ENCODE results near the gene PCMTD2.

The PCMTD2 gene

DNA sequence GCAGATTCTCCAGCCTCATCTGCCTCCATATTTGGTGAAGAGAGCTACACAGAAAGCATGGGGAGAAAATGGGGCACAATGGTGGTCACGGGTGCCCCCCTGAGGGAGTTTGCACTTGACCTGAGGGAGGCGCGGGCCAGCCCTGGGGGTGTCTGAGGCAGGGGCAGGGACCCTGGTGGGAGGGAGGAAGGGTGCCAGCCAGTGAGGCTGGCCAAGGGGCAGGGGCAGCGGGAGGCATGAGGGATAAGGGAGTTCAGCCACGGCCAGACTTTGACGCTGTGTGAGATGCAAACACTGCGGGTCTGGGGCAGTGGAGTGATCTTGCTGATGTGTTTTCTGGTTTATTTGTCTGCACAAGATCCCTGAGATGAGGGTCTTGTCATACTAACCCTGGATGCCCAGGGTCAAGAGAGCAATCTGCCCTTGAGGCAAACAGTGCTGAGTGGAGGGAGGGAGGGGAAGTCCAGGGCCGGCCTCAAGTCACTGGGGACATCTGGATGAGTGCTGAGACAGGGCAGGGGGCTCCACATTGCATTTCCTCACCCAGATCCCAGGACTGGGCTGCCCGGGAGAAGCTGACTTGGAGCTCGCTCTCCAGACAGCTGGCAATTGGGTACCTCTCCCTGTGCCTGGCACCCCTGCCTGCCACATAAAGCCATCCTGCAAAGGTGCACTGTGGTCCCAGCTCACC, 8.8 kb upstream of the PCMTD2 start:
- no peaks in the 10 kb centered on the region for H3K4me1 ChIP-seq (ENCODE audit: control insufficient read depth in 2 of 2, insufficient read depth in 2 of 2, low read length in 2 of 2)
- no peak overlapping the region for H3K4me3 ChIP-seq (ENCODE audit: low read length in 2 of 2)
- H3K27ac ChIP-seq (ENCODE audit: low read depth in 2 of 2, low read length in 2 of 2) = no peak overlapping the region
- peaks cover 0 to 2% of the 10 kb centered on the region in 2 donors for H3K27me3 ChIP-seq (ENCODE audit: control insufficient read depth in 2 of 2, insufficient read depth in 2 of 2, low read length in 2 of 2)
- H3K9me3 ChIP-seq (ENCODE audit: control insufficient read depth in 2 of 2, low read length in 2 of 2) = no peaks in the 10 kb centered on the region
- H3K9ac ChIP-seq (ENCODE audit: low read depth in 1 of 2, low read length in 2 of 2) = no peak overlapping the region
- H3K36me3 ChIP-seq (ENCODE audit: control insufficient read depth in 2 of 2, insufficient read depth in 2 of 2, low read length in 2 of 2) = no peaks in the 10 kb centered on the region

- Histone ChIP-seq H3K27me3 (ENCODE audit: control insufficient read depth in 2 of 2, insufficient read depth in 2 of 2, low read length in 2 of 2) (peaks cover 0 to 2% of the 10 kb centered on the region in 2 donors), H3K4me3 (ENCODE audit: low read length in 2 of 2) (no peak overlapping the region), H3K9me3 (ENCODE audit: control insufficient read depth in 2 of 2, low read length in 2 of 2) (no peaks in the 10 kb centered on the region), H3K27ac (ENCODE audit: low read depth in 2 of 2, low read length in 2 of 2) (no peak overlapping the region), H3K36me3 (ENCODE audit: control insufficient read depth in 2 of 2, insufficient read depth in 2 of 2, low read length in 2 of 2) (no peaks in the 10 kb centered on the region), H3K4me1 (ENCODE audit: control insufficient read depth in 2 of 2, insufficient read depth in 2 of 2, low read length in 2 of 2) (no peaks in the 10 kb centered on the region), H3K9ac (ENCODE audit: low read depth in 1 of 2, low read length in 2 of 2) (no peak overlapping the region)
These were observed 8.3 kb upstream of the PCMTD2 start for GRCh38 chr20:64247307-64247618.

DNA sequence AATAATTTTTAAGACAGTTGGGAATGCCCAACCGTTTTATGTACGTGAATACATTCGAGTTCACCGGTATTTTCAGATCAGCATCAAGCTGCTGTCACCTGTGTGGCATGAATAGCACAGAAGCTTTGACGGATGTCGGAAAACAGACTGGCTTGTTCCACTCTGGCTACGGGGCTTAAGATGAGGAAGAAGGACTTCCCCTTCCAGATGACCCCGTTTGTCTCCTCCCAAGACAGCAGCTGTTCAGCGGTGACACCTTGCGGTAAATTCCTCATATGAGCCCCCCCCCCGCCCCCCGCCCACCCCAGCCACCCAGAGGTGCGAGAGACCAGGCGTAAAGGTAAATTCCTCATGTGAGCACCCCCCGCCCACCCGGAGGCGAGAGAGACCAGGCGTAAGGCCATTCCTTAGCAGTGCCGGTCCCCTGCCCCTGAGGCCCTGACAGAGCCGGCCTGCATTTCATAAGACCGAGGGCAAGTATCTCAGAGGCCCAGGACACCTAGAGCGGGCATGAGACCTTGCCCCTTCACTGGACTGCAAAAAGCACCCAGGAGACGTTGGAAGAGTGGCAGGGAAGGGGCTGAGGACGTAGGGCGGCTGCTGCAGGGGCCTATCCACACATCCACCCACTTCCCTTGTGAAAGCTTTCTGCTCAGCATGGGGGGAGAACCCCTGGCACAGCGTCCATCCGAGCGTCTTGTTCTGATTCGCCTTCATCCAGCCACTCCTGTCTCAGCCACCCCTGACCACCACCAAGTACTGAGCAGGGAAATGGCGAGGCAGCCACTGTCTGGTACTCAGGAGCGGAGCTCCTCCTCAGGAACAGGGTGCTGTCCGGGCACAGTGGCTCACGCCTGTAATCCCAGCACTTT, 7.3 kb upstream of the PCMTD2 start:
- Histone ChIP-seq H3K27me3 (ENCODE audit: control insufficient read depth in 2 of 2, insufficient read depth in 2 of 2, low read length in 2 of 2) (peaks cover 0 to 2% of the 10 kb centered on the region in 2 donors), H3K4me1 (ENCODE audit: control insufficient read depth in 2 of 2, insufficient read depth in 2 of 2, low read length in 2 of 2) (no peaks in the 10 kb centered on the region), H3K9me3 (ENCODE audit: control insufficient read depth in 2 of 2, low read length in 2 of 2) (no peaks in the 10 kb centered on the region)

DNA sequence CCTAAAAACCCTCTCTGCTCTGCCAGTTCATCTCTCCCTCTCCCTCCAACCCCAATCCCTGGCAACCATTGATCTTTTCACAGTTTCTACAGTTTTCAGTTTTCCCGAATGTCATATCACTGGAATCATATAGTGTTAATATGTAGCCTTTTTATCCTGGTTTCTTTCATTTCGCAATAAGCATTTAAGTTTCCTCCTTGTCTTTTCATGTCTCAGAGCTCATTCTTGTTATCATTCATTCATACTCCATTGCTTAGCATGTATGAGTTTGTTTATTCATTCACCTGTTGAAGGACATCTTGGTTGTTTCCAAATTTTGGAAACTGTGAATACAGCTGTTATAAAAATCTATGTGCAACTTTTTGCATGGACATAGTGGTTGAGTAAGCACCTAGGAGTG, 5.5 kb upstream of the PCMTD2 start:
- Histone ChIP-seq H3K27me3 (ENCODE audit: control insufficient read depth in 2 of 2, insufficient read depth in 2 of 2, low read length in 2 of 2) (peaks cover 0 to 2% of the 10 kb centered on the region in 2 donors), H3K9me3 (ENCODE audit: control insufficient read depth in 2 of 2, low read length in 2 of 2) (no peaks in the 10 kb centered on the region), H3K36me3 (ENCODE audit: control insufficient read depth in 2 of 2, insufficient read depth in 2 of 2, low read length in 2 of 2) (no peaks in the 10 kb centered on the region), H3K4me3 (ENCODE audit: low read length in 2 of 2) (no peak overlapping the region), H3K4me1 (ENCODE audit: control insufficient read depth in 2 of 2, insufficient read depth in 2 of 2, low read length in 2 of 2) (peaks cover 1 to 2% of the 10 kb centered on the region in 2 donors), H3K9ac (ENCODE audit: low read depth in 1 of 2, low read length in 2 of 2) (no peak overlapping the region), H3K27ac (ENCODE audit: low read depth in 2 of 2, low read length in 2 of 2) (no peak overlapping the region)

More for the DNA sequence above, 7.3 kb upstream of the PCMTD2 start:
- no peak overlapping the region for H3K4me3 ChIP-seq (ENCODE audit: low read length in 2 of 2)
- H3K27ac ChIP-seq (ENCODE audit: low read depth in 2 of 2, low read length in 2 of 2) = no peak overlapping the region
- no peaks in the 10 kb centered on the region for H3K36me3 ChIP-seq (ENCODE audit: control insufficient read depth in 2 of 2, insufficient read depth in 2 of 2, low read length in 2 of 2)
- no peak overlapping the region for H3K9ac ChIP-seq (ENCODE audit: low read depth in 1 of 2, low read length in 2 of 2)

GRCh38 chr20:64253000-64253383, 2.6 kb upstream of the PCMTD2 start:
- Histone ChIP-seq H3K4me1 (ENCODE audit: control insufficient read depth in 2 of 2, insufficient read depth in 2 of 2, low read length in 2 of 2) (peaks cover 13 to 14% of the 10 kb centered on the region in 2 donors), H3K9ac (ENCODE audit: low read depth in 1 of 2, low read length in 2 of 2) (no peak overlapping the region), H3K36me3 (ENCODE audit: control insufficient read depth in 2 of 2, insufficient read depth in 2 of 2, low read length in 2 of 2) (no peaks in the 10 kb centered on the region), H3K4me3 (ENCODE audit: low read length in 2 of 2) (no peak overlapping the region), H3K27ac (ENCODE audit: low read depth in 2 of 2, low read length in 2 of 2) (no peak overlapping the region), H3K27me3 (ENCODE audit: control insufficient read depth in 2 of 2, insufficient read depth in 2 of 2, low read length in 2 of 2) (no peaks in the 10 kb centered on the region), H3K9me3 (ENCODE audit: control insufficient read depth in 2 of 2, low read length in 2 of 2) (no peaks in the 10 kb centered on the region)

DNA sequence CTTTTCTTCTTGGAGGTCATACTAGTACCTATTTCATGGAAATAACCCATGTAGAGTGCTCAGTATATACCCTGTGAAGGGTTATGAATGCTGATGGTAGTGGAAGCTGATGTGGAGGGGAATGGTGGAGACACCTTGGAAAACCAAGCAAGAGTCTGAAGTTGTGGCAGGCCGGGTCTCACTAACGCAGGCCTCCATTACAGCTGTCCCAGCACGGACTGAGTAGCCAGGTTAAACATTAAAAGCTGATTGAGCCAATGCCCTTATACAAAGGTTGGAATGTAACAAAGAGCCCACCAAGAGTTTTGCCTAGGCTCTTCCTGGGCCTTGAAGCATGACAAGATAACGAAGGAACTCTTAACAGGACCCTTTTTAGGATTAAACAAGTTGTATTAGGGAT, 2.1 kb upstream of the PCMTD2 start:
- Histone ChIP-seq H3K9me3 (ENCODE audit: control insufficient read depth in 2 of 2, low read length in 2 of 2) (no peaks in the 10 kb centered on the region), H3K9ac (ENCODE audit: low read depth in 1 of 2, low read length in 2 of 2) (no peak overlapping the region), H3K27me3 (ENCODE audit: control insufficient read depth in 2 of 2, insufficient read depth in 2 of 2, low read length in 2 of 2) (no peaks in the 10 kb centered on the region), H3K4me3 (ENCODE audit: low read length in 2 of 2) (no peak overlapping the region), H3K36me3 (ENCODE audit: control insufficient read depth in 2 of 2, insufficient read depth in 2 of 2, low read length in 2 of 2) (no peaks in the 10 kb centered on the region), H3K4me1 (ENCODE audit: control insufficient read depth in 2 of 2, insufficient read depth in 2 of 2, low read length in 2 of 2) (peaks cover 13 to 14% of the 10 kb centered on the region in 2 donors), H3K27ac (ENCODE audit: low read depth in 2 of 2, low read length in 2 of 2) (no peak overlapping the region)

DNA sequence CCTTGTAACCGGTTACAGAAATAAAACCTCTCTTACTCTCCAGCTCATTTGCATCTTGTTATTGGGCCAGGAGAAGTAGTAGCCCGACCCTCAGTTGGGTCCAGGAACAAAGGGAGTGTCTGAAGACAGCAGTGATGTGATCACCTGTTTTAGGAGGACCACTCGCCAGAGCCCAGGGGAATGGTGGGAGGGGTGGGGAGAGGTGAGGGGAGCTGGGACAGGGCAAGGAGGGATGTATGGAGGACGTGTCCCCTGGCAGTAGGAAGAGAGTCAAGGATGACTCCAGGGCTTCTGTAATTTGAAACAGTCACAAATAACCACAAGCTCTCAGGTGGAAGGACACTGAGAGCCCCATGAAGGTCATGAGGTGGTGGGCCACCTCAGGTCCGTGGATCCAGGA, 1.4 kb upstream of the PCMTD2 start:
- Histone ChIP-seq H3K36me3 (ENCODE audit: control insufficient read depth in 2 of 2, insufficient read depth in 2 of 2, low read length in 2 of 2) (no peaks in the 10 kb centered on the region), H3K4me3 (ENCODE audit: low read length in 2 of 2) (no peak overlapping the region), H3K9me3 (ENCODE audit: control insufficient read depth in 2 of 2, low read length in 2 of 2) (no peaks in the 10 kb centered on the region), H3K4me1 (ENCODE audit: control insufficient read depth in 2 of 2, insufficient read depth in 2 of 2, low read length in 2 of 2) (peaks cover 13 to 14% of the 10 kb centered on the region in 2 donors), H3K27me3 (ENCODE audit: control insufficient read depth in 2 of 2, insufficient read depth in 2 of 2, low read length in 2 of 2) (no peaks in the 10 kb centered on the region), H3K27ac (ENCODE audit: low read depth in 2 of 2, low read length in 2 of 2) (no peak overlapping the region), H3K9ac (ENCODE audit: low read depth in 1 of 2, low read length in 2 of 2) (no peak overlapping the region)

- no peaks in the 10 kb centered on the region for H3K36me3 ChIP-seq (ENCODE audit: control insufficient read depth in 2 of 2, insufficient read depth in 2 of 2, low read length in 2 of 2)
- peak overlapping the region; percentile 69 to 77 for H3K4me3 ChIP-seq (ENCODE audit: low read length in 2 of 2)
- peaks cover 13 to 14% of the 10 kb centered on the region in 2 donors for H3K4me1 ChIP-seq (ENCODE audit: control insufficient read depth in 2 of 2, insufficient read depth in 2 of 2, low read length in 2 of 2)
- H3K27me3 ChIP-seq (ENCODE audit: control insufficient read depth in 2 of 2, insufficient read depth in 2 of 2, low read length in 2 of 2) = no peaks in the 10 kb centered on the region
- peak overlapping the region; percentile 62 to 79 for H3K27ac ChIP-seq (ENCODE audit: low read depth in 2 of 2, low read length in 2 of 2)
- no peaks in the 10 kb centered on the region for H3K9me3 ChIP-seq (ENCODE audit: control insufficient read depth in 2 of 2, low read length in 2 of 2)
- H3K9ac ChIP-seq (ENCODE audit: low read depth in 1 of 2, low read length in 2 of 2) = peak overlapping the region; percentile 54 to 88
These were observed 782 bp upstream of the PCMTD2 start for GRCh38 chr20:64254571-64255360.

GRCh38 chr20:64256282-64256935, 861 bp downstream of the PCMTD2 start:
- H3K27ac ChIP-seq (ENCODE audit: low read depth in 2 of 2, low read length in 2 of 2) = no peak overlapping the region
- no peaks in the 10 kb centered on the region for H3K27me3 ChIP-seq (ENCODE audit: control insufficient read depth in 2 of 2, insufficient read depth in 2 of 2, low read length in 2 of 2)
- H3K9ac ChIP-seq (ENCODE audit: low read depth in 1 of 2, low read length in 2 of 2) = peak overlapping the region; percentile 62 to 68
- H3K4me3 ChIP-seq (ENCODE audit: low read length in 2 of 2) = peak overlapping the region; percentile 66 to 87
- peaks cover 13 to 17% of the 10 kb centered on the region in 2 donors for H3K4me1 ChIP-seq (ENCODE audit: control insufficient read depth in 2 of 2, insufficient read depth in 2 of 2, low read length in 2 of 2)
- no peaks in the 10 kb centered on the region for H3K36me3 ChIP-seq (ENCODE audit: control insufficient read depth in 2 of 2, insufficient read depth in 2 of 2, low read length in 2 of 2)
- no peaks in the 10 kb centered on the region for H3K9me3 ChIP-seq (ENCODE audit: control insufficient read depth in 2 of 2, low read length in 2 of 2)

Measured in mucosa of rectum (tissue), 2 donors.